HG03045 (cell line): ENCODE data around the gene GPA33.

Source experiments
- ATAC-seq: cut with Tn5 transposase; IDR thresholded peaks from one replicate; pipeline ENCODE4 v1.9.1; 2021; ENCODE audit warnings: mild to moderate bottlenecking, moderate library complexity; ENCODE audit not compliant: unreplicated experiment

Gene GPA33

GRCh38 chr1:167118188-167118587 lies 28.0 kb upstream of the GPA33 start:
- no peak for ATAC-seq

- ATAC-seq, result no peak
Observed at GRCh38 chr1:167117225-167117624, 27.0 kb upstream of the GPA33 start.

- no peak for ATAC-seq
Observed at GRCh38 chr1:167116174-167116573, 26.0 kb upstream of the GPA33 start.

- ATAC-seq, result no peak
Observed at GRCh38 chr1:167115655-167116054, 25.5 kb upstream of the GPA33 start.

GRCh38 chr1:167114725-167115124 lies 24.5 kb upstream of the GPA33 start:
- no peak for ATAC-seq

GRCh38 chr1:167111868-167112709 lies 21.9 kb upstream of the GPA33 start:
- ATAC-seq, result no peak

- ATAC-seq, result no peak
Observed at GRCh38 chr1:167110586-167110985, 20.4 kb upstream of the GPA33 start.

- ATAC-seq, result no peak
Observed at GRCh38 chr1:167109125-167109524, 18.9 kb upstream of the GPA33 start.

GRCh38 chr1:167107456-167107855 lies 17.3 kb upstream of the GPA33 start:
- ATAC-seq, result no peak

- ATAC-seq, result no peak
Observed at GRCh38 chr1:167106119-167106461, 15.9 kb upstream of the GPA33 start.

- ATAC-seq, result no peak
Observed at GRCh38 chr1:167105271-167106118, 15.3 kb upstream of the GPA33 start.

- ATAC-seq, result no peak
Observed at GRCh38 chr1:167104256-167104633, 14.1 kb upstream of the GPA33 start.

- no peak for ATAC-seq
Observed at GRCh38 chr1:167102906-167103573, 12.9 kb upstream of the GPA33 start.

- ATAC-seq, result no peak
Observed at GRCh38 chr1:167101754-167102153, 11.6 kb upstream of the GPA33 start.

- no peak for ATAC-seq
Observed at GRCh38 chr1:167100730-167101129, 10.6 kb upstream of the GPA33 start.

- ATAC-seq, result no peak
Observed at GRCh38 chr1:167099851-167100250, 9.7 kb upstream of the GPA33 start.

GRCh38 chr1:167095368-167095767 lies 5.2 kb upstream of the GPA33 start:
- ATAC-seq, result no peak

- ATAC-seq, result no peak
Observed at GRCh38 chr1:167094690-167095089, 4.5 kb upstream of the GPA33 start.

GRCh38 chr1:167093846-167094516 lies 3.8 kb upstream of the GPA33 start, which contains the start of gene STYXL2:
STYXL2 (plus strand) TSS chr1:167094075; CDS start chr1:167094850, 775 bp downstream.
- no peak for ATAC-seq

- ATAC-seq, result no peak
Observed at GRCh38 chr1:167092653-167093052, 2.5 kb upstream of the GPA33 start.

GRCh38 chr1:167089939-167090313 lies 251 bp downstream of the GPA33 start:
- no peak for ATAC-seq
